ENCODE results near the gene TBC1D1.

TBC1D1 gene

DNA sequence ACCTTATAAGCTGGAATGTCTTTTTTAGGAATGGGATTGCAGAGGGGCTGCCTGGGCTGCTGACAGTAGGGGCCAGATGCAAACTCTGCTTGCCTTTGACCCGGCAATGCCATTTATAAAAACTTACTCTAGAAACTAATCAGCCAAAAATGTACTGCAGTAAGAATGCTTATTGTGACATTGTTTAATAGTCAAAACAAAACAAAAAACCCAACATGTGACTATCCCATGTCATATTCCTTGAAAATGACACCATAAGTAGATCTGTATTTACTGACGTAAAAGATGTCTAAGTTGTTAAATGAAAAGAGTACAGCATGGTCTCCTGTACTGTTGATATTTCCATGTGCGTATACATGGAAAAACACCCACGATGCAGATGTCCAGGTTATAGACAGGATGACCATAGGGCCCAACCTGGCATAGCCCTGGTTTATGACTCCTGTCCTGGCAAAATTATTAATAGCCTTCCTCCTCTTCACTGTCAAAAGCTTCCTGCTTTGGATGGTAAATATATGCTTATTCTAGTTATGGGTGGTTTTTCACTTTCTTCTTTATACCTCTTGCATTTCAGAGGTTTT, 208.2 kb downstream of the TBC1D1 start:
- TF ChIP-seq CTCF (IDR thresholded peaks at IDR 0.05; ENCODE audit: low read depth, low read length) = no peak

GRCh38 chr4:38099908-38100407, 209.1 kb downstream of the TBC1D1 start:
- no peak for TF ChIP-seq CTCF (IDR thresholded peaks at IDR 0.05; ENCODE audit: low read depth, low read length)
- H3K4me3 ChIP-seq (ENCODE audit: low read depth, low read length) = no peak overlapping the region

More for the DNA sequence above, 208.2 kb downstream of the TBC1D1 start:
- no peak overlapping the region for H3K4me3 ChIP-seq (ENCODE audit: low read depth, low read length)

GRCh38 chr4:38100474-38101255, 209.8 kb downstream of the TBC1D1 start:
- no peak for TF ChIP-seq CTCF (IDR thresholded peaks at IDR 0.05; ENCODE audit: low read depth, low read length)
- H3K4me3 ChIP-seq (ENCODE audit: low read depth, low read length) = no peak overlapping the region

- no peak for TF ChIP-seq CTCF (IDR thresholded peaks at IDR 0.05; ENCODE audit: low read depth, low read length)
- no peak overlapping the region for H3K4me3 ChIP-seq (ENCODE audit: low read depth, low read length)
Measured at GRCh38 chr4:38101563-38101962, 210.7 kb downstream of the TBC1D1 start.

DNA sequence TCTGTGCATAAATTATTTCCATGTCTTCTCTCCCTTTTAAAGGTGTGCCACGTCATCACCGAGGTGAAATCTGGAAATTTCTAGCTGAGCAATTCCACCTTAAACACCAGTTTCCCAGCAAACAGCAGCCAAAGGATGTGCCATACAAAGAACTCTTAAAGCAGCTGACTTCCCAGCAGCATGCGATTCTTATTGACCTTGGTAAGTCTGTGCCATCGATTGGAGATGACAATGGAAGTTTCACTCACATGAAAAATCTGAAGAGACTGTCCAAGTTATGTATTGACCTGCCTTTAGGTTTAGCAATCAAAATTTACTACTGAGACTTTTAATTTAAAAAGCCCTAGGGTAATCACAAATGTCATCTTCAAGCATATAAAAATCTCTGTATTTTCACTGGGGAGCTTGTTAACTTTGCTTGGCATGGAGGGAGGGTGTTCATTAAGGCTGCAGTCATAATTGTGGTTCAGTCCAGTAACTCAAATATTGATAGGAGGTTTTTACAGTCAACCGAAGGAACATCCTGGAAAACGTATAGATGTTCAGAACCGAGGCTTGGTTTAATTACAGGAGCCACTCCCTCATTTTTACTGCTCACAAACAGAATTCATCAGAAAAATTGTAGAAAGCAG, 212.2 kb downstream of the TBC1D1 start:
- no peak for TF ChIP-seq CTCF (IDR thresholded peaks at IDR 0.05; ENCODE audit: low read depth, low read length)
- no peak overlapping the region for H3K4me3 ChIP-seq (ENCODE audit: low read depth, low read length)

GRCh38 chr4:38105475-38106220, 214.8 kb downstream of the TBC1D1 start:
- H3K4me3 ChIP-seq (ENCODE audit: low read depth, low read length) = no peak overlapping the region
- TF ChIP-seq CTCF (IDR thresholded peaks at IDR 0.05; ENCODE audit: low read depth, low read length) = no peak

All from WI38 (cell line).